ENCODE data around the gene SSR4. TPM values are rescaled to one million over a fixed set of nuclear protein-coding genes. Genes with fewer than 3 reads are reported as not detected.

Gene SSR4
- total and polyA plus RNA-seq, 8 donors = 153 to 327 (median 180) TPM

DNA sequence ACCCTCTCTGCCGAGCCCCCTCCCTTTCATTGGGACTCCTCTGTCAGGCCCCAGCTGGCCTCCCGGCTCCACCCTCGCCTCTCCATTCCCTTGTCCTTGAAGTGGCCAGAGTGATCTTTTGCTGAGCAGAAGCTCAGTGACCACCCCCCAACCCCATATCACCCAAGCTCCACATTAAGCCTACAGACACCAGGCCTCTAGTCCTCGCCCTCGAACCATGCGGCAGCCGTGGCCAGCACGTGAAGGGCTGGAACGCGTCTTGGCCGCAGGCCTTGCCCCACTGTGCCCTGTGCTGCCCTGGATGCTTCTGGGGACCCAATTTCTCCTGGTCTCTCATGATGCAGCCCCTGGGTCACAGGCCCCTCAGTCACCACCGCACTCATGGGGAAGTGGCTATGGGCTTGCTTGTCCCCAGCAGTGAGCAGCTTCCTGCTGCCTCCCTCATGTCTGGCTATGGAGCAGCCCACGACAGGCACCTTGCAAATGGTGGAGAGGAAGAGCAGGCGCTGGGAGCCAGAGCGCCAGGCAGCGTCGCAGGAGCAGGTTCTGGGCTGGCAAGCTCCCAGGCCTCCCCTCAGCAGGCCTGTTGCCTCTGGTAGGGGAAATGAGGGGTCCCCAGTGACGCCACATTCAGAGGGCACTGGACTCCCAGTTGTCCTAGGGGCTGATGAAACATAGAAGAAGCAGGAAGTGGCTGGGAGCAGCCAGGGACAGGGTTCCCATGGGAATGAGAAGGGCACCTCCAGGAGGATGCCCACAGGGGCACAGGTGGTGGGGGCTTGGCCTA, 14.4 kb upstream of the SSR4 start:
- TF ChIP-seq, protein P1, sequence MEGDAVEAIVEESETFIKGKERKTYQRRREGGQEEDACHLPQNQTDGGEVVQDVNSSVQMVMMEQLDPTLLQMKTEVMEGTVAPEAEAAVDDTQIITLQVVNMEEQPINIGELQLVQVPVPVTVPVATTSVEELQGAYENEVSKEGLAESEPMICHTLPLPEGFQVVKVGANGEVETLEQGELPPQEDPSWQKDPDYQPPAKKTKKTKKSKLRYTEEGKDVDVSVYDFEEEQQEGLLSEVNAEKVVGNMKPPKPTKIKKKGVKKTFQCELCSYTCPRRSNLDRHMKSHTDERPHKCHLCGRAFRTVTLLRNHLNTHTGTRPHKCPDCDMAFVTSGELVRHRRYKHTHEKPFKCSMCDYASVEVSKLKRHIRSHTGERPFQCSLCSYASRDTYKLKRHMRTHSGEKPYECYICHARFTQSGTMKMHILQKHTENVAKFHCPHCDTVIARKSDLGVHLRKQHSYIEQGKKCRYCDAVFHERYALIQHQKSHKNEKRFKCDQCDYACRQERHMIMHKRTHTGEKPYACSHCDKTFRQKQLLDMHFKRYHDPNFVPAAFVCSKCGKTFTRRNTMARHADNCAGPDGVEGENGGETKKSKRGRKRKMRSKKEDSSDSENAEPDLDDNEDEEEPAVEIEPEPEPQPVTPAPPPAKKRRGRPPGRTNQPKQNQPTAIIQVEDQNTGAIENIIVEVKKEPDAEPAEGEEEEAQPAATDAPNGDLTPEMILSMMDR (IDR thresholded peaks at IDR 0.05) = no peak
- Histone ChIP-seq H3K36me3 (peaks cover 0 to 18% of the 10 kb centered on the region in 2 donors), H3K4me3 (no peak overlapping the region), H3K27me3 (peaks cover 0 to 37% of the 10 kb centered on the region in 2 donors), H3K9me3 (no peaks in the 10 kb centered on the region), H3K4me1 (no peaks in the 10 kb centered on the region), H3K27ac (no peak overlapping the region)
- ATAC-seq = no peak
- intact Hi-C loops (cut with DNase I) = no loop called here
- no peak for DNase-seq

DNA sequence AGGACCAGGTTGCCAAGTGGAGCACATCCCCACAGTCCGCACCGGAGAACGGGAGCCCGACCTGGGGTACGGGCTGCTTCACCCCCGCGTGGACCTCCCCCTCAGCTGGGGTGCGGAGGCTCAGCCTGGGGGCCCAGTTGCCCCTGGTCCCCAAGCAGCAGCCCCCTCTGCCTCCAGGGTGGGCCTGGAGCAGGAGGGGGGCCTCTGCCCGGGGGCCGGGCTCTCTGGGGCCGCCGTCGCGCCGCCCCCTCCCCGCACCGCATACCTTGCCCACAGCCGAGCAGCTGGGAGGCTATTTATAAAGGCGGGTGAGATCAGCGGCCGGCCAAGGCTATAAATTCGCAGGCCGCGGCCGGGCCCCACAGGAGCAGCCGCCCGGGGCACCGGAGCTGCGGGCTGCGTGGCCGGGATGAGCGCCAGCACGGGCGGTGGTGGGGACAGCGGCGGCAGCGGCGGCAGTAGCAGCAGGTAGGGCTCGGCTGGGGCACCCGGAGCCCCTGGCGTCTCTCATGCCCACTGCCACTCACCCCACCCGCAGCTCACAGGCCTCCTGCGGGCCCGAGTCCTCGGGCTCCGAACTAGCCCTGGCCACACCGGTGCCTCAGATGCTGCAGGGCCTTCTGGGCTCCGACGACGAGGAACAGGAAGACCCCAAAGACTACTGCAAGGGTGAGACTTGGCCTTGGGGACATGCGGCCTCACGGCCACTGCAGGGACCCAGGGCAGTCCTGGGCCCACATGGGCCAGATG, 13.6 kb upstream of the SSR4 start, which contains the start of gene SRPK3:
TSS of gene SRPK3 (plus strand) at position 364 of the 750 bp plus-strand sequence. CDS start at position 410, 46 bp downstream.
- intact Hi-C loops (cut with DNase I) = no loop called here
- ATAC-seq (no peak), DNase-seq (no peak)
- H3K27me3 ChIP-seq = peaks cover 0 to 37% of the 10 kb centered on the region in 2 donors
- H3K4me3 ChIP-seq = no peak within 1 kb of the TSS
- no peak within 1 kb of the TSS for H3K27ac ChIP-seq
- H3K9me3 ChIP-seq = no peaks in the 10 kb centered on the region
- TF ChIP-seq, protein P1 (IDR thresholded peaks at IDR 0.05) = no peak
- H3K4me1 ChIP-seq = no peaks in the 10 kb centered on the region
- peaks cover 0 to 26% of the 10 kb centered on the region in 2 donors for H3K36me3 ChIP-seq

DNA sequence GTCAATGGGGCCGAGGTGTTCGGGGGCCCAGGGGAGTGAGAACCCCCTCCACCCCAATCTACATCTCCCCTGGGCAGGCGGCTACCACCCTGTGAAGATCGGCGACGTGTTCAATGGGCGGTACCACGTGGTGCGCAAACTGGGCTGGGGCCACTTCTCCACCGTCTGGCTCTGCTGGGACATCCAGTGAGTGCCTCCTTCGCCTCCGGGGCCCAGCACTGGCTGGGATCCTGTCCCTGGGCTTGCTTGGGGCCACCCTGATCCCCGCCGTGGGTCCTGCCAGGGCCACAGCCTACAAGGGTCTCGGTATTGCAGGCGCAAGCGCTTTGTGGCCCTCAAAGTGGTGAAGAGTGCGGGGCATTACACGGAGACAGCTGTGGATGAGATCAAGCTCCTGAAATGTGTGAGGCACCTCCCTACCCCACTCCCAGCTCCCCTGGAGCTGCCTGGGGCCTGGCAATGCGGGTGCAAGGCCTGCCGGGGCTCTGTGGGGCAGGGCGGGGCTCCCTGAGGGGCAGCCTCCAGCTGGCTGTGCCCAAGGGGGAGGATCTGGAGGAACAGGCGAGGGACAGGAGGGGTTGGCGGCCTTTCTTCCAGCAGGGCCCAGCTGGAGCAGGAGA, 12.9 kb upstream of the SSR4 start:
- H3K36me3 ChIP-seq = peaks cover 0 to 33% of the 10 kb centered on the region in 2 donors
- intact Hi-C loops (cut with DNase I) = no loop called here
- no peak for DNase-seq
- no peak overlapping the region for H3K4me3 ChIP-seq
- H3K4me1 ChIP-seq = no peaks in the 10 kb centered on the region
- no peaks in the 10 kb centered on the region for H3K9me3 ChIP-seq
- TF ChIP-seq, protein P1 (IDR thresholded peaks at IDR 0.05) = no peak
- no peak overlapping the region for H3K27ac ChIP-seq
- ATAC-seq = no peak
- peaks cover 0 to 37% of the 10 kb centered on the region in 2 donors for H3K27me3 ChIP-seq

DNA sequence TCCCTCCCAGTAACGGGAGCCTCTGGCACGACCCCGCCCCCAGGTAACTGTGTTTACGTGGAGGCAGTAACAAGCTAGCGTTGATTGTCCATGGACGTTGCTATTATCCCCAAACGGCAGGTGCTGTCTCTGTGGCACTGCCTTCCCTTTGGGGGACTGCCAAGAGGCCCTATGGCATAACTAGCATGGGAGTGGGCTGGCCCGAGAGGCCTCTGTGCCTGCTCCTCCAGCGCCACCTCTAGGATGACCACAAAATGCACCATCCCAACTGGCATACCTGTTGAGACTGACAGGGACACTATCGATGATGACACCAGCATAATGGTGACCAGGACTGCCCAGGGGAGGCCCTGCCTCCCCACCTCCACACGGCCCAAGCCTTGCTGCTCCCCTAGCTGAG, 12.2 kb upstream of the SSR4 start:
- Histone ChIP-seq H3K27ac (no peak overlapping the region), H3K4me3 (no peak overlapping the region), H3K9me3 (no peaks in the 10 kb centered on the region), H3K4me1 (no peaks in the 10 kb centered on the region), H3K27me3 (peaks cover 0 to 37% of the 10 kb centered on the region in 2 donors), H3K36me3 (peaks cover 0 to 41% of the 10 kb centered on the region in 2 donors)
- TF ChIP-seq, protein P1 (IDR thresholded peaks at IDR 0.05) = no peak
- DNase-seq (no peak), ATAC-seq (no peak)
- intact Hi-C loops (cut with DNase I) = no loop called here

DNA sequence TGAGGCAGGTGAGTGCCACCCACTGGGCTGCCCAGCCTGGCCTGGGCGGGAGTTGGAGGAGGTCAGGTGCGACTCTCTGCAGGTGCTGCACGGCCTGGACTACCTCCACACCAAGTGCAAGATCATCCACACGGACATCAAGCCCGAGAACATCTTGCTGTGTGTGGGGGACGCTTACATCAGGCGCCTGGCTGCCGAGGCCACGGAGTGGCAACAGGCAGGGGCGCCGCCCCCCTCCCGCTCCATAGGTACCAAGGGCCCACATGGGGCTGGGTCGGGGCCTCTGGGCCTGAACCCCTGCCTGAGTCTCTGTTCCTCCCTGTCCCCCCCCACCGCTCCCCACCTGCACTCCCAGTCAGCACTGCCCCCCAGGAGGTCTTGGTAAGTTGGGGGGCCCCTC, 11.6 kb upstream of the SSR4 start:
- Histone ChIP-seq H3K27me3 (peaks cover 0 to 32% of the 10 kb centered on the region in 2 donors), H3K36me3 (peaks cover 0 to 46% of the 10 kb centered on the region in 2 donors), H3K4me3 (no peak overlapping the region), H3K27ac (no peak overlapping the region), H3K9me3 (no peaks in the 10 kb centered on the region), H3K4me1 (no peaks in the 10 kb centered on the region)
- TF ChIP-seq, protein P1 (IDR thresholded peaks at IDR 0.05) = no peak
- intact Hi-C loops (cut with DNase I) = no loop called here
- DNase-seq (no peak), ATAC-seq (no peak)
